ENCODE measurements around the gene RAB39B.

Gene RAB39B

GRCh38 chrX:155215443-155216178, 48.7 kb downstream of the RAB39B start:
- DNase-seq (ENCODE audit: low read depth): no peak

DNA sequence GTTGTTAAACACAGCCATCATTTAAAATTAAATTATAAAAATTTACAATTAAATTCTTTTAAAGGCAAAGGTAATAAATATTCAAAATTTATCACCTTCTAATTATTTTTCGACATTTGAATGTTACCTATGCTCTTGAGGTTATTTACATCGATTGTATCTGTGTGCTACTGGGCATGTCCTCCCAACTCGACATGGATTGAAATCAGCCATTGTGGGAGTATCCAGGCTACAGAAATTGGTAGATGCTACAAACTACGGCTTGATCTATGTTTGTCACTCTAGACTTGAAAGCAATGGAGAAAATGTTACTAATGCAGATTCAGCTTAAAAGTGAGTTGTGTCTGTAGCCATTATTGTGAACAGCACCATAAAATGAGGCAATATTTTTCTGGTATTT, 50.6 kb downstream of the RAB39B start:
- DNase-seq (ENCODE audit: low read depth): no peak

GRCh38 chrX:155211208-155211607, 53.1 kb downstream of the RAB39B start:
- no peak for DNase-seq (ENCODE audit: low read depth)
